K562 treated with DMSO at 1 percent for 48 hours (cell line): ENCODE data around the gene MAN2C1. TPM values are rescaled to one million over a fixed set of nuclear protein-coding genes. Genes with fewer than 3 reads are reported as not detected.

Experiments used
- total RNA-seq: library from RNA; unstranded; fragments of 300-600 nt; gene quantifications from 2 replicates; pipeline ENCODE4 v1.2.3, GENCODE V29; 2022; ENCODE audit warnings: low replicate concordance; ENCODE audit errors: extremely low read depth

MAN2C1 gene
- not detected in 2 replicates for total RNA-seq

DNA sequence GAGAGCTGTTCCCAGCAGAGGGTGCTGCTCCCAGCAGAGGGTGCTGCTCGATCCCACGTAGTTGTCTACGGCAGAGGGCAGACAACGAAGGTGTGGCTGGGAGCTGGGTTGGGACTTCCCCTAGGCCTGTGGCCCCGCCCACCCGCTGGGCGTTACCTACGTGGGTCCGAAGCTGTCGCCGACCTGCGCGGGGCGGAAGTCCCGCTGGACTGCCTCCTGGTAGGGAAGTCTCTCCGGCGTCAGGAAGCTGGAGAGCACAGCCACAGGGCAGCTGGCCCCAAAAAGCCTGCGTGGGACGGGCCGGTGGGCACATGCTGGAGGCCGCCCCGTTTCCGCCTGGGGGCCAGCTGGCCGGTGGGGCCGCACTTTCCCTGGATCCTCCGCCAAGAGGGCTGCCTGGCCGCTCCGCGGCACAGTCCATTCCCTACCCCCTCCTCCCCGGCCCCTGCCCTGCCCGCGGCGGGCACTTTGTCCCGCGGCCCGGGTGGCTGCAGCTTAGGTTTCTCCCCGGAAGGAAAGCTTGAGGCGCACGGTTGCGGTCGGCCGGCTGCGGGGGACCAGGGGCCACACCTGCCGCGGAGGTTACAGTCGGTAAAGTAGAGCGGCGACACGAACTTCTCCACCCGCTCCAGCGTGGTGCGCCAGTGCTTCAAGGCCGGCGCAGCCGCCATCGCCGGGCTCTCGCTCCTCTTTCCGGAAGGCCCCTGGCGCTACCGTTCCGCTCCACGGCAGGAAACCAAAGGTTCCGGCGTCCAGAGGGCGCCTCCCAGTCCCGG, at the start of gene MAN2C1:
Gene MAN2C1, minus strand, starts transcription at position 695 of the 776 bp plus-strand sequence. Its CDS starts 24 bp downstream, at position 671.

DNA sequence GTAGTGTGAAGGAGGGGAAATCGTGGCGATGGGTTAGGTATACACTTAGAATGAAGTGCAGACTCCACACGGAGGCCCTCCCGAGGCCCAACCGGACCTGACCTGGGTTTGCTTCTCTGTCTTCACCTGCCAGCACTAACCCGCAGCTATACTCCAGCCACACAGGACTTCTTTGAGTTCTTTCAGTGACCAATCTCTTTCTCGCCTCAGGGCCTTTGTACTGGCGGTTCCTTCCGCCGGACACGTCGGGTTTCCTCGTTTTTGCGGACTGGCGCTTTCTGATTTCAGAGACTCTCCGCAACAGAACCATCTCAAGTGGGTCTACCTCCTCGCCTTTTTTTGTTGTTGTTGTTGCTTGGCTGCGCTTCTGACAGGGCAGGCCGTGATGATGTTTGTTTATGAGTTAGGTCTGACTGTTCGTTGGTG, 21.6 kb downstream of the MAN2C1 start, which contains the start of gene NEIL1:
Gene NEIL1, plus strand, starts transcription at position 244 of the 426 bp plus-strand sequence. CDS start 1,867 bp downstream, outside the sequence.

GRCh38 chr15:75335705-75336355, 32.6 kb downstream of the MAN2C1 start, which contains the start of gene COMMD4:
Gene COMMD4 (plus strand): TSS chr15:75336063. CDS start chr15:75336090, 27 bp downstream.

Other genes with a start within 250 kb of the MAN2C1 start
- not detected in 2 replicates for gene C15orf39, start 166.7 kb downstream of the MAN2C1 start, total RNA-seq
- not detected in 2 replicates for gene GOLGA6C, start 110.3 kb downstream of the MAN2C1 start, total RNA-seq
- gene GOLGA6D, start 85.8 kb downstream of the MAN2C1 start, total RNA-seq = not detected in 2 replicates
- not detected in 2 replicates for gene COMMD4, start 32.5 kb downstream of the MAN2C1 start, total RNA-seq
- gene NEIL1, start 21.6 kb downstream of the MAN2C1 start, total RNA-seq = not detected in 2 replicates
- gene SIN3A, start 83.1 kb upstream of the MAN2C1 start, total RNA-seq = not detected in 2 replicates
- gene PTPN9, start 210.7 kb upstream of the MAN2C1 start, total RNA-seq = not detected in 2 replicates